Measurements from ENCODE around the gene EWSR1.

- no peak for TF ChIP-seq MAX (IDR thresholded peaks at IDR 0.05; ENCODE audit: insufficient read depth, insufficient read length)
- no peak for TF ChIP-seq POLR2AphosphoS5 (IDR thresholded peaks at IDR 0.05; ENCODE audit: insufficient read depth, low read depth, low read length)
- TF ChIP-seq CTCF (IDR thresholded peaks at IDR 0.05; ENCODE audit: extremely low read depth in 1 of 2, insufficient read depth in 1 of 2, low read depth in 1 of 2, low read length in 2 of 2): no peak
- no peak for TF ChIP-seq EZH2 (IDR thresholded peaks at IDR 0.05; ENCODE audit: borderline replicate concordance, low read depth, low read length, severe bottlenecking)
- TF ChIP-seq POLR2A (IDR thresholded peaks at IDR 0.05; ENCODE audit: low read depth, low read length): no peak
Observed at GRCh38 chr22:29329581-29329980, 61.5 kb downstream of the EWSR1 start.

Data from endothelial cell of umbilical vein (primary cell).